GM19240 (cell line): ENCODE data around the gene TAS2R14.

ENCODE experiments used
- DNase-seq: peaks from one replicate; pipeline ENCODE4 v3.0.0; 2011; ENCODE audit warnings: low spot score; ENCODE audit not compliant: insufficient read length

TAS2R14 gene, protein sequence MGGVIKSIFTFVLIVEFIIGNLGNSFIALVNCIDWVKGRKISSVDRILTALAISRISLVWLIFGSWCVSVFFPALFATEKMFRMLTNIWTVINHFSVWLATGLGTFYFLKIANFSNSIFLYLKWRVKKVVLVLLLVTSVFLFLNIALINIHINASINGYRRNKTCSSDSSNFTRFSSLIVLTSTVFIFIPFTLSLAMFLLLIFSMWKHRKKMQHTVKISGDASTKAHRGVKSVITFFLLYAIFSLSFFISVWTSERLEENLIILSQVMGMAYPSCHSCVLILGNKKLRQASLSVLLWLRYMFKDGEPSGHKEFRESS

DNA sequence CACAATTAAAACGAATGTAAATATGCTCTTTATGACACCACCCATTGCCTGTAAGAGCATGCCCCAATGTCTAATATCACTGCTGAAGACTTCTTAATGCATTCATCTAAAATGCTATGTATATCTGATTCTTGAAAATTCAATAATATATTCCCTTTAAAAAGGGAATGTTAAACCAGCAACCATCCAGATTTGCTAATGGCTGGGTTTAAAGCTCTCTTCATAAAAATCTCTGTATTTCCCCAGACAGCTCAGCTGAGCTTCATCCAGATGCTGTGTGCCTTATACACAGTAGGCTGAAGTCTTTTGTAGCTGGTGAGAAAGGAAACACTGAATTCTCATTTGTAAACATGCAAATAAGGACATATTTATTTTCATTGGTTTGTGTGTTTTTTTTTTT is at the start of gene TAS2R14:
TAS2R14 (minus strand) TSS at position 101 of the 400 bp plus-strand sequence; CDS start at position 45, 56 bp downstream.
- DNase-seq, result no peak

DNA sequence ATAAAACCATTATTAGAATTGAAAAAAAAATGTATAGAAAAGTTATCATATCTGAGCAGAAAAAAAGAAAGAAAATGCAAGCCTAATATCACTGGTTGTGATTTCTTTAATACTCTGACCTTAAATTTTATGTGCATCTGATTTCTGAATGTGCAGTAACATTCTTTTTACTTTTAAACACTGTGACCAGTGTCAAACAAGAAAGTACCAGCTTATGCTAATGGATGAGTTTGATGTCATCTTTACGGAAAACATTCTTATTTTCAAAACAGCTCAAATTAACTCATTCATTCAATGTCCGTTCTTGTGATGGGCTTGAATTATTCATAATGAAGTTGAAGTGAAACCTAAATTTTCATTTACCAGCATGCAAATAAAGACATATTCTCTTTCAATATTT is 47.7 kb upstream of the TAS2R14 start, which contains the start of gene TAS2R50:
TAS2R50 (minus strand) TSS at position 101 of the 400 bp plus-strand sequence; CDS start at position 49, 52 bp downstream.
- DNase-seq, result no peak

DNA sequence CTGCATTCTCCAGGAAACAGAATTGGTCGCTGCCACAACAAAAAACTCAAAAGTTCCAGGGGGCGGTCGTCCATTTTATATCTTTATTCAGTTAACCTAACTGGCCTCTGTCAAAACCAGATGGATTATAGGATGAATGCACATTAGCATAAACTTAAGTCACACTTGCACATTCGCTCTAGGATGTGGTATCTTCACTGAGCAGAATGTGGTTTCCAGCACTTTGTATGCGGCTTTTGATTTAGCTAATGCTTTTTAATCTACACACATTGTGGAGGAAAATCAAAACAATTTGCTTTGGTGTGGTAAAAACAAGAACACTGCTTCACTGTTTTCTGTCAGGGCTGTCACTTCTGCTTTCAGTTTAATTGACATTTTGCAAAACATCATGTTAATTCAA is 43.2 kb upstream of the TAS2R14 start:
- DNase-seq, result no peak

DNA sequence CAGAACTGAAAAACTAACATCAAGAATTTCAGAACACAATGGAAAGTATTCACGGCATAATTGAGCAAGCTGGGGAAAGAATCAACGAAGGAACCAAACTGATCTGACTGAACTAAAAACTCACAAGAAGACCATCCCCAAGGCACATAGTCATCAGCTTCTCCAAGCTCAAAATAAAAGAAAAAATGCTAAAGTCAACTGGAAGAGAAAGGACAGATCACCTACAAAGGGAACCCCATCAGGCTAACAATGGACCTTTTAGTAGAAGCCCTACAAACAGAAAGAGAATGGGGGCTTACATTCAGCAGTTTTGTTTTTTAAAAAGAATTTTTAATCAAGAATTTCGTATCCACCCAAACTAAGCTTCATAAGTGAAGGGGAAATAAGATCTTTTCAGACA is 35.9 kb upstream of the TAS2R14 start:
- DNase-seq, result no peak

DNA sequence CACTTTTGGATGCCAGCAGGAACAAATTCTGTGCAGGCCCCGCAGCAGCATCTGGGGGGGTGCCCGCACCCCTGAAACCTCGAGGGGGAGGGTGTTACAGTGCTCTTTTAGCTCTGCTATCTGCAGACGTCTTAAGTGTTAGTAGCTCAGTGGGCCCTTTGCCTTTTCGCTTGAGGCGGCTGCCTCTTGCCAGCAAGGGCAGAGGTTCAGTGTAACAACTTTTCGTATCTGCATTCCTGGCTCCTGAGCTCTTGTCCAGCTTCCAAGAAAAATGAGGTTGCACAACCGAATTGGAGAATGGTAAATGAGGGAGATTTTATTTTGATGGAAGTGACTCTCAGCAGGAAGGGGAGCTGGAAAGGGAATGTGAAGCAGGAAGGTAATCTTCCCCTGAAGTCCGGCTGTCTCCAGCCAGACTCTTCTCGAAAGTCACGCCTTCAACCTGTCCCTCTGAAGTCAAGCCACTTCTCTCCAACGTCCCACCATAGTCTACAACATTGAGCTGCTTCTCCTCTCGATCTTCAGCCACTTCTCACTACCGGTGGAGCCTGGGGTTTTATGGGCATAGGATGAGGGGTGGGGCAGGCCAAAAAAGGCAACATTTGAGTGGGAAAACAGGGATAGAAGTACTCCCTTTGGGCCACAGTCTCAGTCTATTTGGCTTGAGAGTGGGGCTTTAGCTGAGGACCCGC is 29.8 kb upstream of the TAS2R14 start:
- no peak for DNase-seq

DNA sequence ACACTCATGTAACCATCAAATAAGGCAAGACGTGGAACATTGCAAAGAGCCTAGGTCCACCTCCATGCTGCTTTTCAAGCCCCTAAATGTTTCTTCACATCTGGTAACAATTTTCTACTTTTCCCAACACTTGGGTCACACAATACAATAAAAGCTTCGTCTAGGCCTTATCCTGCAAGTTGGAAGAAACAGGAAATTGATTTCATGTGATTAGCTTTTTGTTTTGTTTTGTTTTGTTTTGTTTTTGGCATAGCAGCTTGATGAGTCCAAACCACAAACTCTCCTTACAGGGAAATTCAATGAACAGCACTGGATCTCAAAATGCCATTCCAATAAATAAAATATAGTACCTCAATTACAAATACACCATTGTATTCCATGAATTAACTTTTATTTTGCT is 28.3 kb upstream of the TAS2R14 start:
- DNase-seq, result no peak

DNA sequence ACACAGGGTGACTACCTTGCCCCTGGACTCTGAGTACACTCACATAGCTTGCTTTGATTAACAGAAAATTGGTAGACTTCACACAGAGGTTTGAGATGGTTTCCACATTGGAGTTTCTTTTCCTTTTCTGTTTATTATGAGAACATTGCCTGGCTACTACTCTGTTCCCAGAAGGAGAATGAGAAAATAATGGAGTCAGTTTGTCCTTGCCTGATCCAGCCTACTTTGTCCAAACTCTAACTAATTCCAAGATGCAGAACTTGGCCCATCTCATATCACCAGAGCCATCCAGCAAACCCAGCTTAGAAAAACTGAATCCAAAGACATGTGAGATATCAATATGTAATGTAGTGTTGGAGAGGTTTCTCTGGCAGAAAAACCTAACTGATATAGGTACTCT is 27.3 kb upstream of the TAS2R14 start:
- DNase-seq, result no peak

DNA sequence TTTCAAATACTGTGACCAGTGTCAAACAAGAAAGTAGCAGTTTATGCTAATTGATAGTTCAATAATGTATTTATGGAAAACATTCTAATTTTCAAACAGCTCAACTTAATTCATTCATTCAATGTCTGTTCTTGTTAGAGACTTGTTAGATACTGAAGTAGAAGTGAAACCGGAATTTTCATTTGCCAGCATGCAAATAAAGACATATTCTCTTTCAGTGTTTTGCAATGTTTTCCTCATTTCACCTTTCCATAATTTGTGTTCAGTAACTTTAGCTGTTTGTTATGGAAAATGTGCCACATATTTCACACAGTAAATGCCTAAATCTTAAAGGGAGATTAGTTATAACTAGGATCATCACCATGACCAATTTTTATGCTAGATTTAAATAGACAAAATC is 26.4 kb upstream of the TAS2R14 start:
- DNase-seq, result no peak

DNA sequence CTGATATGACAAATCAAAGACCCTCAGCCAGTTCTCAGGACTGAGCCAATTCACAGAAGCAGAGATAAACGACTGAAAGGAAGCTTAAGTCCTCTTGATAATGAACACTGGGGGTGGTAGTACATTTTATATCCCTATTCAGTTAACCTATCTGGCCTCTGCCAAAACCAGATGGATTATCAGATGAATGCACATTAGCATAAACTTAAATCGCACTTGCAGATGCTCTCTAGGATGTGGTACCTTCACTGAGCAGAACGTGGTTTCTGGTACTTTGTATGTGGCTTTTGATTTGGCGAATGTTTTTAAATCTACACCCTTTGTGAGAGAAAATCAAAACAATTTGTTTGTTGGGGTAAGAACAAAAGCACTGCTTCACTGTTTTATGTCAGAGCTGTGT is 21.1 kb upstream of the TAS2R14 start:
- no peak for DNase-seq

DNA sequence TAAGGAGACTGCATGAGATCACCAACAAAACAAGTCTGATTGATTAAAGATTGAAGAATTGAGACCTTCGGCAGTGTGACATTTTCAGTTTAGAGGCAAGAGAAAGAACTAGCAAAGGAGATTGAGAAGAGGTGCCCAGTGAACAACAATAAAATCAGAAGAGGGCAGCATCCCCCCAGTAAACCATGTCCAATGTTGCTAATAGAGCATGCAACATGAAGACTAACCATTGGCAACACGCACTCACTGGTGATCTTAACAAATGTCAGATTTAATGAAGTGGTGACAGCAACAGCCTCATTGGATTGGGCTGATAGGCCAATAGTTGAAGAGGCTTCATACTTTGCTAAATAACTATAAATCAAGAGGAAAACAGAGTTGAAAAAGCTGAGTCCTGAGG is 20.7 kb upstream of the TAS2R14 start:
- DNase-seq, result no peak

DNA sequence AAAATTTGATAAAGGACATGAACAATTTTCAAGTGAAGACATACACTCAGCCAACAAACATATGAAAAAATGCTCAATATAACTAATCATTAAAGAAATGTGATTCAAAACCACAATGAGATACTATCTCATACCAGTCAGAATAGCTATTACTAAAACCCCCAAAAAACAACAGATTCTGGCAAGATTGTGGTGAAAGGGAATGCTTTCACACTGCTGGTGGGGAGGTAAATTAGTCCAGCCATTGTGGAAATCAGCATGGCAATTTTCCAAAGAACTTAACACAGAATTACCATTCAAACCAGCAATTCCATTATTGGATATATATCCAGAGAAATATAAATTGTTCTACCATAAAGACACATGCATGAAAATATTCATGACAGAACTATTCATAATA is 18.7 kb upstream of the TAS2R14 start:
- no peak for DNase-seq

DNA sequence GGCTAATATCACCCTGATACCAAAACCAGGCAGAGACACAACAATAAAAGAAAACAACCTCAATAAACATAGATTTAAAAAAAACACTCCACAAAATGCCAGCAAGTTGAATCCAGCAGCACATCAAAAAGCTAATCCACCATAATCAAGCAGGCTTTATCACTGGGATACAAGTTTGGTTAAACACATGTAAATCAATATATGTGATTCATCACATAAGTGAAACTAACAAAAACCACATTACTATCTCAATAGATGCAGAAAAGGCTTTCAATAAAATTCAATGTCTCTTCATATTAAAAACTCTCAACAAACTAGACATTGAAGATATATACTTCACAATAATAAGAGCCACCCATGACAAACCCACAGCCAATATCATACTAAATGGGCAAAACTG is 17.0 kb upstream of the TAS2R14 start:
- no peak for DNase-seq

DNA sequence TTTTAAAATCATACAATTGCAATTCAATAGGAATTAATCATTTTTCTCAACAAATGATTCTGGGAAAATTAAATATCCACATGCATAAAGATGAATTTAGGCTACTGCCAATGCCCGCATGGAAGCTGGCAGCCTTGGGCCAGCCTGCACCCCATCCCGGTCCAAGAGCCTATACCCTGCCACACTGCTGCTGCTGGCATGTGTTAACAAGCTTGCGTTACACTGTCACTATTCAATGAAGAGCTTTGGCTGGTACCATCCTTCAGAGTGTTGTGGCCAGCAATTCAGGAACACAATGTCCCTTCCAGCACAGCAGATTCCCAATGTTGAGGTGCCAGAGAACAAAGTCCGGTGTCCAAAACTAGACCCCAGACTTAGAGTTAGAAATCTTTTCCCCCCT is 13.6 kb upstream of the TAS2R14 start:
- DNase-seq, result no peak

DNA sequence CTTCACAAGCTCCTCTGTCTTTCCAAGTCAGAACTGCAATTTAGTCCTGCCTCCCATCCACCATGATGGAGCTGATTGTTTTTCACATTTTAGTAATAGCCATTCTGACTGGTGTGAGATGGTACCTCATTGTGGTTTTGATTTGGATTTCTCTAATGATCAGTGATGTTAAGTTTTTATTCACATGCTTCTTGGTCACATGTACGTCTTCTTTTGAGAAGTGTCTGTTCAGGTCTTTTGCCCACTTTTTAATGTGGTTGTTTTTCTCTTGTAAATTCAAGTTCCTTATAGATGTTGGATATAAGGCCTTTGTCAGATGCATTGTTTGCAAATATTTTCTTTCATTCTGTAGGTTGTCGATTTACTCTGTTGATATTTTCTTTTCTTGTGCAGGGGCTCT is 4.1 kb upstream of the TAS2R14 start:
- no peak for DNase-seq

DNA sequence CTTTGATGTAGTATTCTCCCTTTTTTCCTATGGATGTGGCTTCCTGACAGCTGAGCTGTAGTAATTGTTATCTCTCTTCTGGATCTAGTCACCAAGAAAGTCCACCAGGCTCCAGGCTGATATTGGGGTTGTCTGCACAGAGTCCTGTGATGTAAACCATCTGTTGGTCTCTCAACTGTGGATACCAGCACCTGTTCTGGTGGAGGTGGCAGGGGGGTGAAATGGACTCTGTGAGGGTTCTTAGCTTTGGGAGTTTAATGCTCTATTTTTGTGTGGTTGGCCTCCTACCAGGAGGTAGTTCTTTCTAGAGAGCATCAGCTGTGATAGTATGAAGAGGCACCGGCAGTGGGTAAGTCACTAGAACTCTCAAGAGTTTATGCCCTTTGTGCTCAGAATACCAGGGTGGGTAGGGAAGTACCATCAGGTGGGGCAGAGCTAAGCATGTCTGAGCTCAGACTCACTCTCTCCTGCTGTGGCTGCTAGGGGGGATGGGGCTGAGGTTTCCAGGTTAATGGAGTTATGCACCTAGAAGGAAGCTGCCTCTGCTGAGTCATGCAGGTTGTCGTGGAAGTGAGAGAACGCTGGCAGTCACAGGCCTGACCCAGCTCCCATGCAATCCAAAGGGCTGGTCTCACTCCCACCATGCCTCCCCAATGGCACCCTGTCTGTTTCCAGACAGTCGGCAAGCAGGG is 3.0 kb upstream of the TAS2R14 start:
- DNase-seq, result no peak

DNA sequence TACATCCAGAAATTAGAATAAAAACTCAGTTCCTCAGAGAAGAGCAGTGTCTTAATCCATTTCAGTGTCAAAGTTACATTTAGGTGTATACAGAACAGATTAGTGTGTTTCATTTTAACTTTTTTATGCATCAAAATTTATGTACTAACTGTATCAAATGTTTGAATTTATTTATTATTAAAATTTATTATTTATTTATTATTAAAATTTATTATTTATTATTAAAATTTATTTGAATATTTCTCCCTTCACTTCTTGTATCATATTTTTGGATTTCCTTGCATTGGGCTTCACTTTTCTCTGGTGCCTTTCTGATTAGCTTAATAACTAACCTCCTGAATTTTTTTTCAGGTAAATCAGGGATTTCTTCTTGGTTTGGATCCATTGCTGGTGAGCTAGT is 2.3 kb upstream of the TAS2R14 start:
- DNase-seq, result no peak

DNA sequence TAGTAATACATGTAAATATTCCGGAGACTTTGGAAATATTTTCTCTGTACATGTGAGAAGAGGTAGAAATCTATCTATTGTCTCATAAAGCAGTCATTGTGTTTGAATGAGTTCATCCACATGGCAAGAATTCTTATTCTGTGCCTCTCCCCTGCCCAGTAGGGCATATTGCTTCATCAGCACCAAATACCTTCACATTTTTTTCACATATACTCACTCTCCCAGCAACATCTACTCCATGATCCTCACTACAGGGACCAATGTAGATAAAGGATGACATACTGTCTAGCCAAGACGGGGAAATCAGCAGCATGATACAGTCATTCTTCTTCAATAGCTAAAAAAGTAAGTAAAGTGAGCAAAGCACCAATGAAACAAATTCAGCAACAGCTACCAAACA is 1.3 kb upstream of the TAS2R14 start:
- no peak for DNase-seq

DNA sequence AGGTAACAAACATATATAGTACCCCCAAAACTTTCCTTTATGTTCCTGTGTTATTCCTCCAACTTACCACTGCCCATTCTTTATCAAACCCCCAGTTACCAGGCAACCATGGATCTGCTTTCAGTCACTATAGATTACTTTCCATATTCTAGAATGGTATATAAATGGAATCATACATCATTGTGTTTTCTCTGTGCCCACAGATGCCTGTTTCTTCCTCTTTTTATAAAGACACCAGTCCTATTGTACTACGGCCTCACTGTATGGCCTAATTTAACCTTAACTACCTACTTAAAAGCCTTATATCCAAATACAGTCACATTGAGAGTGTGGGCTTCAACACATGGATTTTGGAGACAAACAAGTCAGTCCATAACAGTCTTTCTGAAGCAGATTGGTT is 2.6 kb downstream of the TAS2R14 start:
- DNase-seq, result no peak

DNA sequence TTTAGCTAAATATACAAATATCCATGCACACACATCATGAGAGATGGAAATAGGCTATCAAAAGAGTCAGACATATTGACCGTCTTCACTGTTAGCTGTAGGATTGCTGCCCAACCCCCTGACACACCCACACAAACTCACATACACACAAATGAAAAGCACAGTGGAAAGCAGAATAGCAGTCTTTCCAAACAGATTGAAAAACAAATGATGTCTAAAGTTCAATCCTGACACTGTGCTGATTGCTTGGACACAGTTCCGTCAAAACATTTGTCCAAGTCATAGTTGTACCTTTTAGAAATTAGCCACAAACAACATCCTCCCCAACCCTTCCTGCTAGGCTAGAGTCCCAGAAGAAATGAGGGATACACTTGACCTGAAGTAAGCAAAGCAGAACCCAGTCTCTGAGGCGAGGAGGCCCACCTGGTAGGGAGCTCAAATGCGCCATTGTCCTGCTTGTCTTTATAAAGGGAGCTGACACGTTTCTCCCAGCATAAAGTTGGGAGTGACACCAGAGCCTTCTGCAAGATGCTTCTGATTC is 10.2 kb downstream of the TAS2R14 start, which contains the start of gene PRH2:
PRH2 (plus strand) TSS at position 491 of the 541 bp plus-strand sequence; CDS start at position 529, 38 bp downstream.
- no peak for DNase-seq

DNA sequence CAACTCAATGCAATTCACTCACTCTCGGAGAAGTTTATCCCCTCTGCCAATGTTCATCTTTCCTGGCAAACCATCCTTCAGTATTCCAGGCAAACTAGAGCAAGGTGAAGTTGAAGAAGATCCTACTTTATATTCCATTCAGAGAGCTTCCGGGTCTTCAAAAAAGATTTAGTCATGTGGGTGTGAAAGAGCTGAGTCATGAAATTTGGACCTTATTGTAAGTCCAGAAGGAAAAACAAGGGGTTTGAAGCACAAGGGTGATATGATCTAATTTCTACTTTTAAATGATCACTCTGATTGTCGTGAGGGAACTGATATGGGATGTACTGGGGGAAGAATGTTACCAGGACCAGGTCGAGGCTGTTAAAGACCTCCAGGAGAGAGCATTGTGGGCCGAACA is 12.8 kb downstream of the TAS2R14 start:
- DNase-seq, result no peak

DNA sequence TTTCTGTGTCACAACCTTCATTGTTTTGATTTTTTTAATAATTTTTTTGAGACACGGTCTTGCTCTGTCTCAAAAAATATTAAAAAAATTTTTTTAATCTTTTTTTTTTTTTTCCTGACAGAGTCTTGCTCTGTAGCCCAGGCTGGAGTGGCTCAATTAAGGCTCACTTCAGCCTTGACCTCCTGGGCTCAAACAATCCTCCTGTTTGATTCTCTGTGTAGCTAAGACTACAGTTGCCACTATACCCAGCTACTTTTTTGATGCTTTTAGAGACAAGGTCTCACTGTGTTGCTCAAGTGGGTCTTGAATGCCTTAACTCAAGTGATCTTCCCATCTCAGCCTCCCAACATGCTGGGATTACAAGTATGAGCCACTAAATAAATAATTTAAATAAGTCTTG is 19.3 kb downstream of the TAS2R14 start:
- DNase-seq, result no peak

DNA sequence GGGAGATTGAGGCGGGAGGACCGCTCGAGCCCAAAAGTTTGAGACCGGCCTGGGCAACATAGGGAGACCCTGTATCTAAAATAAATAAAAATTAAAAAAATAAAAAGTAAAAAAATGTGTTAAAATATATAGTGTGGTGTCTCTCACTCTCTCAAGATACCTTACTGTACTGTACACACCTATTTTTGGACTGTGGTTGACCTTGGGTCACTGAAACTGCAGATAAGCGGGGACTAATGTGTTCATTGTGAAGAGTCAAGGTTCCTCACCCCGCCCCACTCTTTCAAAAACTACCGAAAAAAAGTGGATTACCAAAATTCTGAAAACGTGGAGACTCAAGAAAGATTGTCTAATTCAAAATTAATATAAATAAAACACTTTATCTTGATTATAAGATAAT is 28.7 kb downstream of the TAS2R14 start:
- DNase-seq, result no peak
